Astrocyte (in vitro differentiated cells and primary cell): Measurements from ENCODE around the gene CAMK1D.

ENCODE experiments used
- EZH2 ChIP-seq: IDR thresholded peaks from 2 replicates; pipeline ENCODE4 v1.6.1; 2012; ENCODE audit warnings: mild to moderate bottlenecking, low read length, inconsistent platforms; ENCODE audit not compliant: insufficient read depth
- TF ChIP-seq, protein P1 (sequence below): IDR thresholded peaks from 2 replicates; pipeline ENCODE4 v1.5.1; 2011; ENCODE audit warnings: low read depth, mild to moderate bottlenecking, inconsistent platforms, low read length, moderate library complexity; ENCODE audit not compliant: insufficient read depth

GRCh38 chr10:12848439-12849173 is 499.3 kb downstream of the CAMK1D start:
- TF ChIP-seq, protein P1, sequence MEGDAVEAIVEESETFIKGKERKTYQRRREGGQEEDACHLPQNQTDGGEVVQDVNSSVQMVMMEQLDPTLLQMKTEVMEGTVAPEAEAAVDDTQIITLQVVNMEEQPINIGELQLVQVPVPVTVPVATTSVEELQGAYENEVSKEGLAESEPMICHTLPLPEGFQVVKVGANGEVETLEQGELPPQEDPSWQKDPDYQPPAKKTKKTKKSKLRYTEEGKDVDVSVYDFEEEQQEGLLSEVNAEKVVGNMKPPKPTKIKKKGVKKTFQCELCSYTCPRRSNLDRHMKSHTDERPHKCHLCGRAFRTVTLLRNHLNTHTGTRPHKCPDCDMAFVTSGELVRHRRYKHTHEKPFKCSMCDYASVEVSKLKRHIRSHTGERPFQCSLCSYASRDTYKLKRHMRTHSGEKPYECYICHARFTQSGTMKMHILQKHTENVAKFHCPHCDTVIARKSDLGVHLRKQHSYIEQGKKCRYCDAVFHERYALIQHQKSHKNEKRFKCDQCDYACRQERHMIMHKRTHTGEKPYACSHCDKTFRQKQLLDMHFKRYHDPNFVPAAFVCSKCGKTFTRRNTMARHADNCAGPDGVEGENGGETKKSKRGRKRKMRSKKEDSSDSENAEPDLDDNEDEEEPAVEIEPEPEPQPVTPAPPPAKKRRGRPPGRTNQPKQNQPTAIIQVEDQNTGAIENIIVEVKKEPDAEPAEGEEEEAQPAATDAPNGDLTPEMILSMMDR, result no peak
- TF ChIP-seq EZH2, result no peak
